GM23338 (cell line): ENCODE measurements around the gene FOXJ3. TPM values are rescaled to one million over a fixed set of nuclear protein-coding genes. Genes with fewer than 3 reads are reported as not detected.
A peak's percentile ranks its signal among the peaks of the same experiment; 100 is the strongest.

Experiments
- ATAC-seq: fragments of 200-7000 bp; cut with Tn5 transposase; 3 replicates; pipeline ENCODE4 v1.9.1; 2020
- DNase-seq: peaks from one replicate; pipeline ENCODE4 v3.0.0-alpha.2; 2015; ENCODE audit warnings: low spot score
- H2AFZ ChIP-seq: fragments of 200-600 bp; sonication (generic); 2 replicates; pipeline ENCODE4 v1.8.0; 2016; ENCODE audit warnings: antibody characterized with exemption, mild to moderate bottlenecking, moderate library complexity
- H3F3A ChIP-seq: fragments of 200-600 bp; sonication (generic); replicated peaks from 2 replicates; pipeline ENCODE4 v1.8.0; 2017; ENCODE audit warnings: antibody characterized with exemption, mixed run types, low read depth
- H3K27ac ChIP-seq: fragments of 200-600 bp; sonication (generic); 2 replicates; pipeline ENCODE4 v1.6.1; 2016; ENCODE audit warnings: low read depth
- H3K27me3 ChIP-seq: fragments of 200-600 bp; sonication (generic); 2 replicates; pipeline ENCODE4 v1.8.0; 2016; ENCODE audit warnings: mild to moderate bottlenecking, mixed run types, moderate library complexity; ENCODE audit not compliant: insufficient read depth
- H3K36me3 ChIP-seq: fragments of 200-600 bp; sonication (generic); 2 replicates; pipeline ENCODE4 v1.8.0; 2016; ENCODE audit warnings: mild to moderate bottlenecking; ENCODE audit not compliant: insufficient read depth
- H3K4me1 ChIP-seq: fragments of 200-600 bp; sonication (generic); 2 replicates; pipeline ENCODE4 v1.8.0; 2016; ENCODE audit warnings: mild to moderate bottlenecking, moderate library complexity; ENCODE audit not compliant: insufficient read depth
- H3K4me2 ChIP-seq: fragments of 200-600 bp; sonication (generic); 2 replicates; pipeline ENCODE4 v1.7.1; 2017; ENCODE audit warnings: mixed run types
- H3K4me3 ChIP-seq: fragments of 200-600 bp; sonication (generic); 2 replicates; pipeline ENCODE4 v1.6.1; 2016; ENCODE audit warnings: mixed run types
- H3K79me2 ChIP-seq: fragments of 200-600 bp; sonication (generic); replicated peaks from 2 replicates; pipeline ENCODE4 v1.8.0; 2017; ENCODE audit warnings: mild to moderate bottlenecking; ENCODE audit not compliant: insufficient read depth
- H3K9me2 ChIP-seq: fragments of 200-600 bp; sonication (generic); 2 replicates; pipeline ENCODE4 v1.8.0; 2017; ENCODE audit not compliant: insufficient read depth
- H4K20me1 ChIP-seq: fragments of 200-600 bp; sonication (generic); replicated peaks from 2 replicates; pipeline ENCODE4 v1.8.0; 2017; ENCODE audit warnings: mild to moderate bottlenecking; ENCODE audit not compliant: insufficient read depth
- H3K27ac Mint-ChIP-seq: 2 replicates; pipeline ENCODE4 v1.8.0; 2020; ENCODE audit warnings: inconsistent platforms, mild to moderate bottlenecking, moderate library complexity, mixed read lengths
- H3K27me3 Mint-ChIP-seq: 3 replicates; pipeline ENCODE4 v1.8.0; 2022; ENCODE audit warnings: low read depth, mild to moderate bottlenecking, moderate library complexity, mixed read lengths, inconsistent platforms; ENCODE audit not compliant: insufficient read depth, poor library complexity
- H3K36me3 Mint-ChIP-seq: 3 replicates; pipeline ENCODE4 v1.8.0; 2021; ENCODE audit warnings: low read depth, mild to moderate bottlenecking, inconsistent platforms, moderate library complexity, mixed read lengths
- H3K4me1 Mint-ChIP-seq: 3 replicates; pipeline ENCODE4 v1.8.0; 2020; ENCODE audit warnings: mild to moderate bottlenecking, inconsistent platforms, mixed read lengths
- H3K4me3 Mint-ChIP-seq: 3 replicates; pipeline ENCODE4 v1.8.0; 2021; ENCODE audit warnings: moderate library complexity, mild to moderate bottlenecking, inconsistent platforms, mixed read lengths
- H3K9me3 Mint-ChIP-seq: 3 replicates; pipeline ENCODE4 v1.8.0; 2020; ENCODE audit warnings: moderate library complexity, mild to moderate bottlenecking, inconsistent platforms, mixed read lengths
- EZH2 ChIP-seq: fragments of 200-600 bp; sonication (generic); IDR thresholded peaks from one replicate; pipeline ENCODE4 v1.8.0; 2017; ENCODE audit warnings: antibody characterized with exemption, mild to moderate bottlenecking, low read depth; ENCODE audit not compliant: unreplicated experiment
- ZNF114 ChIP-seq: fragments of 250-450 bp; sonication (Bioruptor Pico); IDR thresholded peaks from 2 replicates; pipeline ENCODE4 v1.5.0; 2020; ENCODE audit warnings: mild to moderate bottlenecking, moderate library complexity
- ZNF331 ChIP-seq: fragments of 250-450 bp; sonication (Bioruptor Pico); IDR thresholded peaks from 2 replicates; pipeline ENCODE4 v1.5.0; 2020; ENCODE audit warnings: low read depth, mild to moderate bottlenecking, moderate library complexity
- polyA plus RNA-seq: library from polyadenylated mRNA; unstranded; fragments of >200 nt; fragmentation: Nextera tagmentation; extraction: Ambion mirVana; gene quantifications from 2 replicates; pipeline ENCODE4 v1.2.1, GENCODE V29; 2016
- total RNA-seq: library from RNA; depleted of rRNA; stranded (reverse); fragments of >200 nt; shearing (Covaris generic); gene quantifications from 2 replicates; pipeline ENCODE4 v1.2.3, GENCODE V29; 2014
- TF ChIP-seq, protein P1 (sequence below), 2 experiments: fragments of 200-600 bp in 1 of 2; sonication (generic) in 1 of 2; conservative IDR thresholded peaks; 2 replicates each; pipeline versions ENCODE4 v1.5.1 to v1.6.1; 2016 to 2017; ENCODE audit warnings: antibody characterized with exemption in 2 of 2, low read depth in 2 of 2, mild to moderate bottlenecking in 2 of 2, moderate library complexity in 1 of 2
- TF ChIP-seq, protein P2 (sequence below): fragments of 250-450 bp; sonication (Bioruptor Pico); IDR thresholded peaks from 2 replicates; pipeline ENCODE4 v1.5.0; 2020; ENCODE audit warnings: mild to moderate bottlenecking, moderate library complexity
- TF ChIP-seq, protein P3 (sequence below): IDR thresholded peaks from one replicate; pipeline ENCODE4 v1.6.1; 2018; ENCODE audit warnings: antibody characterized with exemption; ENCODE audit not compliant: unreplicated experiment

FOXJ3 gene
- total and polyA plus RNA-seq, 2 experiments from 2014 or later: 36.6 to 53.3 TPM

DNA sequence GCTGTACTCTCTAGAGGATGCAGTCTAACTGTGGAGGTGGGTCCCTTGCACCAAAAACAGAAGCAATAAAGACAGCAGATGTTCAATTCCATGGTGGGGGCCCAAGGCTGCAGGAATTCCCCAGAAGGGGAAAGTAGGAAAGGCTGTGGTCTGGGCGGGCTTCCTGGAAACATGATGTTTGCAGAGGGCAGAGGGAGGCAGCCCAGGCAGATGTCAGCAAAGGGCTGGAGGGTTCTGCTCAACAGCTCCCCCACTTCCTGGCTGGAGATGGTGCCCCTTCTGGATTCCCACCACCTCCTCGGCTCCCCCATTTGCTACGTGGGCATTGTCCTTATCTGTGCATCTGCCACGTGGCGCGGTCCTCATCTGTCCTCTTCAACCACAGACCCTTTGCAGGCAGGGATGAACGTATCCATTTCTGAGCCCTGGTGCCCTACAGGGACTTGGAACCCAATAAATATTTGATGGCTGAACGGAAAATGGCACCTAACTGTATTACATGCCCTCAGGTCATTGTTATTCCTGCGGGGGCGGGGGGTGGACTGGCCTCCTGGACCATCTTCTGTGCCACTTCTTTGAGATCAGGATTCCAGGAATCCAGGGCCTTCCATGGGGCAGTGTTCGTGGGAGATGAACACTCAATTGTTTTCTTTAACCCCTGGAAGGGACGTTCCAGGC, 190.2 kb downstream of the FOXJ3 start:
- H3K36me3 ChIP-seq: no peaks in the 10 kb centered on the region
- Mint-ChIP-seq H3K9me3 (no peaks in the 10 kb centered on the region), H3K4me1 (no peaks in the 10 kb centered on the region), H3K36me3 (no peaks in the 10 kb centered on the region), H3K27ac (no peak overlapping the region), H3K27me3 (no peaks in the 10 kb centered on the region), H3K4me3 (no peak overlapping the region)
- DNase-seq: no peak
- no peak overlapping the region for H3K4me2 ChIP-seq
- H3F3A ChIP-seq: no peaks in the 10 kb centered on the region
- TF ChIP-seq ZNF331 (CRISPR knock-in tag) (no peak), ZNF114 (no peak)
- TF ChIP-seq, protein P1, sequence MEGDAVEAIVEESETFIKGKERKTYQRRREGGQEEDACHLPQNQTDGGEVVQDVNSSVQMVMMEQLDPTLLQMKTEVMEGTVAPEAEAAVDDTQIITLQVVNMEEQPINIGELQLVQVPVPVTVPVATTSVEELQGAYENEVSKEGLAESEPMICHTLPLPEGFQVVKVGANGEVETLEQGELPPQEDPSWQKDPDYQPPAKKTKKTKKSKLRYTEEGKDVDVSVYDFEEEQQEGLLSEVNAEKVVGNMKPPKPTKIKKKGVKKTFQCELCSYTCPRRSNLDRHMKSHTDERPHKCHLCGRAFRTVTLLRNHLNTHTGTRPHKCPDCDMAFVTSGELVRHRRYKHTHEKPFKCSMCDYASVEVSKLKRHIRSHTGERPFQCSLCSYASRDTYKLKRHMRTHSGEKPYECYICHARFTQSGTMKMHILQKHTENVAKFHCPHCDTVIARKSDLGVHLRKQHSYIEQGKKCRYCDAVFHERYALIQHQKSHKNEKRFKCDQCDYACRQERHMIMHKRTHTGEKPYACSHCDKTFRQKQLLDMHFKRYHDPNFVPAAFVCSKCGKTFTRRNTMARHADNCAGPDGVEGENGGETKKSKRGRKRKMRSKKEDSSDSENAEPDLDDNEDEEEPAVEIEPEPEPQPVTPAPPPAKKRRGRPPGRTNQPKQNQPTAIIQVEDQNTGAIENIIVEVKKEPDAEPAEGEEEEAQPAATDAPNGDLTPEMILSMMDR (conservative IDR thresholded peaks at IDR 0.05; ENCODE audit: low read depth in 2 of 2): peak in 1 of 2 experiments; percentile 26; a peak in 2 of 4 replicates
- H3K27me3 ChIP-seq: no peaks in the 10 kb centered on the region
- H3K4me3 ChIP-seq: no peak overlapping the region
- no peaks in the 10 kb centered on the region for H3K9me2 ChIP-seq
- no peaks in the 10 kb centered on the region for H4K20me1 ChIP-seq
- H3K4me1 ChIP-seq: no peaks in the 10 kb centered on the region; the same call in 1 of the 2 replicates
- H3K27ac ChIP-seq: no peak overlapping the region
- no peaks in the 10 kb centered on the region for H3K79me2 ChIP-seq
- no peak; the same call in 2 of the 3 replicates for ATAC-seq
- peak overlapping the region; percentile 52 for H2AFZ ChIP-seq

DNA sequence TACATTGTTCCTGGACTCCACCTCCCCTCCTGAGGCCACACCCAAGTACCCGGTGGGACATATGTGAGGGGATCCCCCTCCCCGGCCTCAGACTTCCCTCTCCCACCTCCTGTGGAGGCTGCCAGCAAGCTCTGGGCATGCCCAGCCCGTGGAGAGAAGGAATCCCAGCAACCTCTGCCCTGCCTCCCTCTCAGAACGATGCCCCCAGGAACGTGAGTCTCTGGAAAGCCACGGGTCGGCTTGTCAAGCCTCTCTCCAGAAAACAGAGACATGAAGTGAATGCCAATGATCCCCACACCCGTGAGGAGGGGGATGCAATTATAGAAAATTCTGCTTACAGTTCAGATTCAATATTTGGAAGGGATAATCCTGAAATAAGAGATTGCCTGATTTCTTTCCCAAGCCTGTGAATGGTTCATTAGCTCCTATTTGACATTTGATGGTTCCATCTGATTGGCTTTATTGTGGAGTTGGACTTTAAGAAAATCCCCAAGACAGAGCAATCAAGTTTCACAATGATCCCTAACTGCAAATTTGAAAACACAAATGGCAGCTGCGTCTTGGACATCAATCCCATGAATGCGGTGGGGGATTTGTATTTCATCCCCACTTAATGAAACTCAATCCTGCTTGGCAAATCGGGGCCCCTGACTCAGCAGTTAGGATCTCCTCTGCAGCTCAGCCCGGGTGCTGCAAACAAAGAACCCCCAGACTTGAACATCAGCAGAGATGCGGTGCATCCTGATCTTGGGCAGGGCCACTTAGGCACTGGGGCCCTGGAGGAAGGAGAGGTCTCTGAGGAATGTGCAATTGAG, 190.9 kb downstream of the FOXJ3 start:
- Mint-ChIP-seq H3K36me3 (no peaks in the 10 kb centered on the region), H3K27ac (no peak overlapping the region), H3K4me3 (no peak overlapping the region), H3K27me3 (no peaks in the 10 kb centered on the region), H3K4me1 (no peaks in the 10 kb centered on the region), H3K9me3 (no peaks in the 10 kb centered on the region)
- Histone ChIP-seq H3K4me1 (no peaks in the 10 kb centered on the region; the same call in 1 of the 2 replicates), H3K36me3 (no peaks in the 10 kb centered on the region), H3K9me2 (no peaks in the 10 kb centered on the region), H3K79me2 (no peaks in the 10 kb centered on the region), H3K4me2 (no peak overlapping the region), H3K27me3 (no peaks in the 10 kb centered on the region), H3F3A (no peaks in the 10 kb centered on the region), H2AFZ (peak overlapping the region; percentile 52), H3K4me3 (no peak overlapping the region), H3K27ac (no peak overlapping the region), H4K20me1 (no peaks in the 10 kb centered on the region)
- DNase-seq (no peak), ATAC-seq (no peak)
- TF ChIP-seq EZH2: no peak
- TF ChIP-seq, protein P2, sequence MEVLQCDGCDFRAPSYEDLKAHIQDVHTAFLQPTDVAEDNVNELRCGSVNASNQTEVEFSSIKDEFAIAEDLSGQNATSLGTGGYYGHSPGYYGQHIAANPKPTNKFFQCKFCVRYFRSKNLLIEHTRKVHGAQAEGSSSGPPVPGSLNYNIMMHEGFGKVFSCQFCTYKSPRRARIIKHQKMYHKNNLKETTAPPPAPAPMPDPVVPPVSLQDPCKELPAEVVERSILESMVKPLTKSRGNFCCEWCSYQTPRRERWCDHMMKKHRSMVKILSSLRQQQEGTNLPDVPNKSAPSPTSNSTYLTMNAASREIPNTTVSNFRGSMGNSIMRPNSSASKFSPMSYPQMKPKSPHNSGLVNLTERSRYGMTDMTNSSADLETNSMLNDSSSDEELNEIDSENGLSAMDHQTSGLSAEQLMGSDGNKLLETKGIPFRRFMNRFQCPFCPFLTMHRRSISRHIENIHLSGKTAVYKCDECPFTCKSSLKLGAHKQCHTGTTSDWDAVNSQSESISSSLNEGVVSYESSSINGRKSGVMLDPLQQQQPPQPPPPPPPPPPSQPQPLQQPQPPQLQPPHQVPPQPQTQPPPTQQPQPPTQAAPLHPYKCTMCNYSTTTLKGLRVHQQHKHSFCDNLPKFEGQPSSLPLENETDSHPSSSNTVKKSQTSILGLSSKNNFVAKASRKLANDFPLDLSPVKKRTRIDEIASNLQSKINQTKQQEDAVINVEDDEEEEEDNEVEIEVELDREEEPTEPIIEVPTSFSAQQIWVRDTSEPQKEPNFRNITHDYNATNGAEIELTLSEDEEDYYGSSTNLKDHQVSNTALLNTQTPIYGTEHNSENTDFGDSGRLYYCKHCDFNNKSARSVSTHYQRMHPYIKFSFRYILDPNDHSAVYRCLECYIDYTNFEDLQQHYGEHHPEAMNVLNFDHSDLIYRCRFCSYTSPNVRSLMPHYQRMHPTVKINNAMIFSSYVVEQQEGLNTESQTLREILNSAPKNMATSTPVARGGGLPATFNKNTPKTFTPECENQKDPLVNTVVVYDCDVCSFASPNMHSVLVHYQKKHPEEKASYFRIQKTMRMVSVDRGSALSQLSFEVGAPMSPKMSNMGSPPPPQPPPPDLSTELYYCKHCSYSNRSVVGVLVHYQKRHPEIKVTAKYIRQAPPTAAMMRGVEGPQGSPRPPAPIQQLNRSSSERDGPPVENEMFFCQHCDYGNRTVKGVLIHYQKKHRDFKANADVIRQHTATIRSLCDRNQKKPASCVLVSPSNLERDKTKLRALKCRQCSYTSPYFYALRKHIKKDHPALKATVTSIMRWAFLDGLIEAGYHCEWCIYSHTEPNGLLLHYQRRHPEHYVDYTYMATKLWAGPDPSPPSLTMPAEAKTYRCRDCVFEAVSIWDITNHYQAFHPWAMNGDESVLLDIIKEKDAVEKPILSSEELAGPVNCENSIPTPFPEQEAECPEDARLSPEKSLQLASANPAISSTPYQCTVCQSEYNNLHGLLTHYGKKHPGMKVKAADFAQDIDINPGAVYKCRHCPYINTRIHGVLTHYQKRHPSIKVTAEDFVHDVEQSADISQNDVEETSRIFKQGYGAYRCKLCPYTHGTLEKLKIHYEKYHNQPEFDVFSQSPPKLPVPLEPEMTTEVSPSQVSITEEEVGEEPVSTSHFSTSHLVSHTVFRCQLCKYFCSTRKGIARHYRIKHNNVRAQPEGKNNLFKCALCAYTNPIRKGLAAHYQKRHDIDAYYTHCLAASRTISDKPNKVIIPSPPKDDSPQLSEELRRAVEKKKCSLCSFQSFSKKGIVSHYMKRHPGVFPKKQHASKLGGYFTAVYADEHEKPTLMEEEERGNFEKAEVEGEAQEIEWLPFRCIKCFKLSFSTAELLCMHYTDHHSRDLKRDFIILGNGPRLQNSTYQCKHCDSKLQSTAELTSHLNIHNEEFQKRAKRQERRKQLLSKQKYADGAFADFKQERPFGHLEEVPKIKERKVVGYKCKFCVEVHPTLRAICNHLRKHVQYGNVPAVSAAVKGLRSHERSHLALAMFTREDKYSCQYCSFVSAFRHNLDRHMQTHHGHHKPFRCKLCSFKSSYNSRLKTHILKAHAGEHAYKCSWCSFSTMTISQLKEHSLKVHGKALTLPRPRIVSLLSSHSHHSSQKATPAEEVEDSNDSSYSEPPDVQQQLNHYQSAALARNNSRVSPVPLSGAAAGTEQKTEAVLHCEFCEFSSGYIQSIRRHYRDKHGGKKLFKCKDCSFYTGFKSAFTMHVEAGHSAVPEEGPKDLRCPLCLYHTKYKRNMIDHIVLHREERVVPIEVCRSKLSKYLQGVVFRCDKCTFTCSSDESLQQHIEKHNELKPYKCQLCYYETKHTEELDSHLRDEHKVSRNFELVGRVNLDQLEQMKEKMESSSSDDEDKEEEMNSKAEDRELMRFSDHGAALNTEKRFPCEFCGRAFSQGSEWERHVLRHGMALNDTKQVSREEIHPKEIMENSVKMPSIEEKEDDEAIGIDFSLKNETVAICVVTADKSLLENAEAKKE (CRISPR knock-in tag): no peak
- TF ChIP-seq, protein P3, sequence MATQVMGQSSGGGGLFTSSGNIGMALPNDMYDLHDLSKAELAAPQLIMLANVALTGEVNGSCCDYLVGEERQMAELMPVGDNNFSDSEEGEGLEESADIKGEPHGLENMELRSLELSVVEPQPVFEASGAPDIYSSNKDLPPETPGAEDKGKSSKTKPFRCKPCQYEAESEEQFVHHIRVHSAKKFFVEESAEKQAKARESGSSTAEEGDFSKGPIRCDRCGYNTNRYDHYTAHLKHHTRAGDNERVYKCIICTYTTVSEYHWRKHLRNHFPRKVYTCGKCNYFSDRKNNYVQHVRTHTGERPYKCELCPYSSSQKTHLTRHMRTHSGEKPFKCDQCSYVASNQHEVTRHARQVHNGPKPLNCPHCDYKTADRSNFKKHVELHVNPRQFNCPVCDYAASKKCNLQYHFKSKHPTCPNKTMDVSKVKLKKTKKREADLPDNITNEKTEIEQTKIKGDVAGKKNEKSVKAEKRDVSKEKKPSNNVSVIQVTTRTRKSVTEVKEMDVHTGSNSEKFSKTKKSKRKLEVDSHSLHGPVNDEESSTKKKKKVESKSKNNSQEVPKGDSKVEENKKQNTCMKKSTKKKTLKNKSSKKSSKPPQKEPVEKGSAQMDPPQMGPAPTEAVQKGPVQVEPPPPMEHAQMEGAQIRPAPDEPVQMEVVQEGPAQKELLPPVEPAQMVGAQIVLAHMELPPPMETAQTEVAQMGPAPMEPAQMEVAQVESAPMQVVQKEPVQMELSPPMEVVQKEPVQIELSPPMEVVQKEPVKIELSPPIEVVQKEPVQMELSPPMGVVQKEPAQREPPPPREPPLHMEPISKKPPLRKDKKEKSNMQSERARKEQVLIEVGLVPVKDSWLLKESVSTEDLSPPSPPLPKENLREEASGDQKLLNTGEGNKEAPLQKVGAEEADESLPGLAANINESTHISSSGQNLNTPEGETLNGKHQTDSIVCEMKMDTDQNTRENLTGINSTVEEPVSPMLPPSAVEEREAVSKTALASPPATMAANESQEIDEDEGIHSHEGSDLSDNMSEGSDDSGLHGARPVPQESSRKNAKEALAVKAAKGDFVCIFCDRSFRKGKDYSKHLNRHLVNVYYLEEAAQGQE: no peak
